GM18951 (cell line): ENCODE measurements around the gene CHST2.

Source experiments
- POLR2A ChIP-seq: IDR thresholded peaks from 4 replicates; pipeline ENCODE4 v1.6.1; 2011; ENCODE audit warnings: mild to moderate bottlenecking; ENCODE audit not compliant: insufficient read length, insufficient read depth; ENCODE audit errors: extremely low read depth
- in situ Hi-C: fragments of 300-500 bp; cut with MboI; formaldehyde crosslinking; loops from one replicate; pipeline ENCODE4 v1.12.0; 2022; ENCODE audit warnings: low sequenced_read_pairs, mixed read lengths, inconsistent platforms; ENCODE audit not compliant: unreplicated experiment

Gene CHST2

GRCh38 chr3:143088835-143089234 lies 30.7 kb upstream of the CHST2 start:
- in situ Hi-C loops, result no loop called here

GRCh38 chr3:143089965-143090364 lies 29.6 kb upstream of the CHST2 start:
- TF ChIP-seq POLR2A, result no peak
- in situ Hi-C loops, result no loop called here

More at GRCh38 chr3:143088835-143089234, 30.7 kb upstream of the CHST2 start:
- no peak for TF ChIP-seq POLR2A

GRCh38 chr3:143090486-143090885 lies 29.1 kb upstream of the CHST2 start:
- in situ Hi-C loops, result no loop called here
- TF ChIP-seq POLR2A, result no peak

GRCh38 chr3:143090976-143091837 lies 28.4 kb upstream of the CHST2 start:
- no peak for TF ChIP-seq POLR2A
- in situ Hi-C loops, result no loop called here

DNA sequence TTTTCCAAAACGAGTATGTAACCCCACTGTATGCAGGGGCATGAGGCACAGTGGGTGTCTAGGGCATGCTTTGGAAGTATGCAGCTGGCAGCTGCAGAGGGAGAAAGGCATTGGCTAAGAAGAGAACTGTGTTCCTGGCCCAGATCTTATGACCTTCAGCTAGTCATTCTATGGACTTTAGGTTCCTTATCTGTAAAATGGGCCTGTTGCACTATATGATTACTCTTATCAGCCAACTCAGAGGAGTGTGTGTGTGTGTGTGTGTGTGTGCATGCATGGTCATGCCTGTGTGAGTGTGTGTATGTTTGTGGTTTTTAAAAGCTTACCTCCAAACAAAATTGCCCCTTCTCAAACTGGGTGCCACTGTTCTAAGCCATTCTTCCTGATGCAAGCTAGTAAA lies 27.4 kb upstream of the CHST2 start:
- no peak for TF ChIP-seq POLR2A
- in situ Hi-C loops, result no loop called here

- in situ Hi-C loops, result no loop called here
- no peak for TF ChIP-seq POLR2A
Observed at GRCh38 chr3:143095813-143096212, 23.8 kb upstream of the CHST2 start.

DNA sequence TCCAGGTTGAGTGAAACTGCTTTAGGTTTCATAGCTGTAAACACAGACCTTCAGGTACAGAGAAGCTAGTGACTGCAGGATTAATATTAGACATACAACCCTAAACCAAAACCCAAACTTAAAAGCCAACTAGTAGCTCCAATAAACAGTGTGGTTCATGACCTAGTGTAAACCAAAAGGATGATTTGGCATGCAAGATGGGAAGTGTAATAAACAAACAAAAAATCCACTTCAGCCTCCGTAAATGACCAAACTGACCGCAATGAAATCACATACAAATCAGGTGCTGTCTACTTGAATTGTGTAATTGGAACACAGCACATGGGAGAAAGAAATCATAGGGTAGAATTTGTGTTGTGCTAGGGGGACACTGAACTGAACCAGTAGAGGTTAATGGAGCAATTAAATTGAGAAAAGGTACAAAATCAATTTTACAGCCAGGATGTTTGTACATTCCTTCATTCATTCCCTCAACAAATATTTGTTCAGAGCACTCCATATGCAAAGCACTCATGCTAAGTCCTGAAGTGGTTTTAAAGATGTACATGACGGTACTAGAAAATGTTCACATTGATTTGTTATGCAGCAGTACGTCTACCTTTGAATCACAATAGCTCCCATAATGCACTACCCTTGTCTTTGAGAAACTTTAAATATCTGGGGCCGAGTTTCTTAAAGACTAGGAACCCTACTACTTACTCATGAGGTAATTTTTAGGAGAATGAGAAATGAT lies 21.4 kb upstream of the CHST2 start:
- TF ChIP-seq POLR2A, result no peak
- in situ Hi-C loops, result no loop called here

- TF ChIP-seq POLR2A, result no peak
- in situ Hi-C loops, result no loop called here
Observed at GRCh38 chr3:143099210-143099609, 20.4 kb upstream of the CHST2 start.

- in situ Hi-C loops, result no loop called here
- no peak for TF ChIP-seq POLR2A
Observed at GRCh38 chr3:143099690-143100089, 19.9 kb upstream of the CHST2 start.

- in situ Hi-C loops, result no loop called here
- TF ChIP-seq POLR2A, result no peak
Observed at GRCh38 chr3:143100451-143100850, 19.1 kb upstream of the CHST2 start.

DNA sequence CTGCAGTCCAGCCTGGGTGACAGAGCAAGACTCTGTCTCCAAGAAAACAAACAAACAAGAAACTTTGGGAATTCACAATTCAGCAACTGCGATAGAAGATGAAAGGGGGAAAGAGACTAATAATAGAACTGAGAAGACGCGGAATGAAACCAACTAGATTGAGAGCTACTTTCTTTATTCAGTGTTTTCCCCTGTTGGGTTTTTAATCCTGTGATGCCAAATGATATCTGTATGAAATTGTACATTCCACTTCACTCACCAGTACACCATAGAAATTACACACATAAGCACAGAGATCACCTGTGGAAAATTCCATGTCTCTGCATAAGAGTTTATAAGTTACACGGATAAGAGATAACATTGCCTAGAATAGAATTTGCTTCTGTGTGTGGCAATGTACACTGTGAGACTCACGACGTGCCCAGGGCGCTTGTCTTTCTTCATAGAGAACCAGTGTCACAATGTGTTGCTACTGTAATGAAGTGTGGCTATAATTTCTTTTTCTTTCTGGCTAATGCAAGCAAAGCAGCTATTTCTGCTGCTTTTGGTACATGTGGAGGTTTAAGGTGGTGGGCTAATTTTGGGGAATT lies 17.7 kb upstream of the CHST2 start:
- in situ Hi-C loops, result no loop called here
- no peak for TF ChIP-seq POLR2A

DNA sequence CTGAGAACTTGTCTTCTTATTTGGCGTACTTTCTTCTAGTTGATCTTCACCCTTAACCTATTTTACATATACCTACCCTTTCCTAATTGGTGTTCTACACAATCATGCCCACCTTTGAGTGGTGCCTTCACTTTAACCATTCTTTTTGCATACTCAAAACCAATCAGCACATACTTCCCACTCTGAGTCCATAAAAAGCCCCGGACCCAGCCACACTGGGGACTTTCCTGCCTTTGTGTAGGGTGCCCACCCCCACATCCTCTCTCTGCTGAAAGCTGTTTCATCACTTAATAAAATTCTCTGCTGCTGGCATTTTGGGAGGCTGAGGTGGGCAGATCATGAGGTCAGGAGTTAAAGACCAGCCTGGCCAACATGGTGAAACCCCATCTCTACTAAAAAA lies 15.9 kb upstream of the CHST2 start:
- no peak for TF ChIP-seq POLR2A
- in situ Hi-C loops, result no loop called here

- TF ChIP-seq POLR2A, result no peak
- in situ Hi-C loops, result no loop called here
Observed at GRCh38 chr3:143105170-143105569, 14.4 kb upstream of the CHST2 start.

DNA sequence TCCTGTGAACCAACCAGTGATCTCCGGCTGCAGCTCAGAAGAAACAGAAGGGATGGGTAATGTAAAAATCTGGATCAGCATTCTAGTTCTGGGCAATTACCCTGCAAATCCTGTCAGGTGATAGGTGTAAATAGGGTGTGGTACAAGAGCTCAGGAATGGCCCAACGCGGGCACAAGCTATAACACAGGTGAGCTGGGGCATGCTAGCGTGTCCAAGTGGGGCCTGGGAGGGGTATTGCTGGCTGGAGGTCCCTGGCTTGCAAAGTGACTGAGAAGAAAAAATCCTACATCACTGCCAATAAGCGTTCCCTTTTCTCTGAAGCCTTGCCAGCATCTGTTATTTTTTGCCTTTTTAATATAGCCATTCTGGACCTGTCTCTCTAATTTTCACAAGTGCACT lies 9.7 kb upstream of the CHST2 start:
- in situ Hi-C loops, result no loop called here

GRCh38 chr3:143110371-143110770 lies 9.2 kb upstream of the CHST2 start:
- no peak for TF ChIP-seq POLR2A
- in situ Hi-C loops, result no loop called here

More for the DNA sequence above, 9.7 kb upstream of the CHST2 start:
- no peak for TF ChIP-seq POLR2A
